ENCODE data around the gene OR4B1.

DNA sequence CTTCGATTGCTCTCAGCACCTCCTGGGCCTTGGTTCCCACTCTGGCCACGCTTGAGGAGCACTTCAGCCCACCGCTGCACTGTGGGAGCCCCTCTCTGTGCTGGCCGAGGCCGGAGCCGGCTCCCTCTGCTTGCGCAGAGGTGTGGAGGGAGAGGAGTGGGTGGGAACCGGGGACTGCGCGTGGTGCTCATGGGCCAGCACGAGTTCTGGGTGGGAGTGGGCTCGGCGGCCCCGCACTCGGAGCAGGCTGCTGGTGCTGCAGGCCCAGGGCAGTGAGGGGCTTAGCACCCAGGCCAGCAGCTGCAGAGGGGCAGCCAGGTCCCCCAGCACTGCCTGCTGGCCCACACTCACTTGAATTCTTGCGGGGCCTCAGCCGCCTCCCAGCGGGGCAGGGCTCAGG lies 12.2 kb downstream of the OR4B1 start:
- TF ChIP-seq, protein P1, sequence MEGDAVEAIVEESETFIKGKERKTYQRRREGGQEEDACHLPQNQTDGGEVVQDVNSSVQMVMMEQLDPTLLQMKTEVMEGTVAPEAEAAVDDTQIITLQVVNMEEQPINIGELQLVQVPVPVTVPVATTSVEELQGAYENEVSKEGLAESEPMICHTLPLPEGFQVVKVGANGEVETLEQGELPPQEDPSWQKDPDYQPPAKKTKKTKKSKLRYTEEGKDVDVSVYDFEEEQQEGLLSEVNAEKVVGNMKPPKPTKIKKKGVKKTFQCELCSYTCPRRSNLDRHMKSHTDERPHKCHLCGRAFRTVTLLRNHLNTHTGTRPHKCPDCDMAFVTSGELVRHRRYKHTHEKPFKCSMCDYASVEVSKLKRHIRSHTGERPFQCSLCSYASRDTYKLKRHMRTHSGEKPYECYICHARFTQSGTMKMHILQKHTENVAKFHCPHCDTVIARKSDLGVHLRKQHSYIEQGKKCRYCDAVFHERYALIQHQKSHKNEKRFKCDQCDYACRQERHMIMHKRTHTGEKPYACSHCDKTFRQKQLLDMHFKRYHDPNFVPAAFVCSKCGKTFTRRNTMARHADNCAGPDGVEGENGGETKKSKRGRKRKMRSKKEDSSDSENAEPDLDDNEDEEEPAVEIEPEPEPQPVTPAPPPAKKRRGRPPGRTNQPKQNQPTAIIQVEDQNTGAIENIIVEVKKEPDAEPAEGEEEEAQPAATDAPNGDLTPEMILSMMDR (IDR thresholded peaks at IDR 0.05; ENCODE audit: poor library complexity): no peak
- no peak for TF ChIP-seq EZH2 (IDR thresholded peaks at IDR 0.05; ENCODE audit: borderline replicate concordance)
- TF ChIP-seq EZH2phosphoT487 (IDR thresholded peaks at IDR 0.05; ENCODE audit: low read depth, severe bottlenecking, unreplicated experiment): no peak

Data from hepatocyte (in vitro differentiated cells).